HEK293 (cell line): Measurements from ENCODE around the gene SUPV3L1.

Source experiments
- CTCF ChIA-PET: fragments of 350-600 bp; formaldehyde crosslinking; extraction: SDS; loops from one replicate; lab custom pipeline; 2021; ENCODE audit warnings: antibody characterized with exemption; lab: Yijun Ruan, JAX
- POLR2A ChIA-PET: fragments of 300-600 bp; formaldehyde crosslinking; extraction: SDS; loops from one replicate; lab custom pipeline; 2020; ENCODE audit warnings: antibody characterized with exemption, inconsistent platforms; lab: Yijun Ruan, JAX
- H3K27ac ChIP-seq: fragments of 200-500 bp; sonication (Bioruptor generic); 2 replicates; pipeline ENCODE4 v1.5.1; 2014; ENCODE audit warnings: low read depth, low read length, control low read depth, inconsistent platforms; ENCODE audit errors: extremely low read depth
- H3K36me3 ChIP-seq, 2 experiments: fragments of 200-500 bp in 1 of 2; sonication (Bioruptor generic) in 1 of 2; 1 replicate in 1 of 2; 2 replicates in 1 of 2; pipeline ENCODE4 v1.5.1; 2014 to 2017; ENCODE audit warnings: inconsistent platforms in 2 of 2, low read length in 2 of 2; ENCODE audit not compliant: control insufficient read depth in 2 of 2, insufficient read depth in 1 of 2
- H3K4me1 ChIP-seq: fragments of 200-500 bp; sonication (Bioruptor generic); 2 replicates; pipeline ENCODE4 v1.5.1; 2014; ENCODE audit warnings: mild to moderate bottlenecking, low read length, inconsistent platforms; ENCODE audit not compliant: control insufficient read depth, insufficient read depth
- H3K4me3 ChIP-seq: 2 replicates; pipeline ENCODE4 v1.5.1; 2011; ENCODE audit warnings: low read depth, mild to moderate bottlenecking, control low read depth, low read length, moderate library complexity
- H3K9me3 ChIP-seq: fragments of 200-500 bp; sonication (Bioruptor generic); 2 replicates; pipeline ENCODE4 v1.5.1; 2014; ENCODE audit warnings: low read depth, low read length, inconsistent platforms; ENCODE audit not compliant: control insufficient read depth, insufficient read depth
- KLF16 ChIP-seq: fragments of 450-650 bp; formaldehyde crosslinking; IDR thresholded peaks from 2 replicates; pipeline ENCODE4 v1.5.1; 2017; ENCODE audit warnings: missing biosample characterization, missing genetic modification characterization
- KLF17 ChIP-seq: fragments of 450-650 bp; formaldehyde crosslinking; IDR thresholded peaks from 2 replicates; pipeline ENCODE4 v1.5.1; 2016; ENCODE audit warnings: missing biosample characterization, missing genetic modification characterization
- SP7 ChIP-seq: fragments of 450-650 bp; formaldehyde crosslinking; IDR thresholded peaks from 2 replicates; pipeline ENCODE4 v1.5.1; 2016; ENCODE audit warnings: missing biosample characterization, missing genetic modification characterization
- ZFP37 ChIP-seq: fragments of 450-650 bp; formaldehyde crosslinking; IDR thresholded peaks from 2 replicates; pipeline ENCODE4 v1.5.1; 2016; ENCODE audit warnings: missing biosample characterization, missing genetic modification characterization
- ZNF133 ChIP-seq: fragments of 450-650 bp; formaldehyde crosslinking; IDR thresholded peaks from 2 replicates; pipeline ENCODE4 v1.5.1; 2016; ENCODE audit warnings: missing biosample characterization, missing genetic modification characterization
- ZNF221 ChIP-seq: fragments of 450-650 bp; formaldehyde crosslinking; IDR thresholded peaks from 2 replicates; pipeline ENCODE4 v1.5.1; 2017; ENCODE audit warnings: missing biosample characterization, missing genetic modification characterization, borderline replicate concordance
- ZNF335 ChIP-seq: fragments of 450-650 bp; formaldehyde crosslinking; conservative IDR thresholded peaks from 2 replicates; pipeline ENCODE4 v1.5.1; 2016; ENCODE audit warnings: missing biosample characterization, missing genetic modification characterization
- ZNF426 ChIP-seq: fragments of 450-650 bp; formaldehyde crosslinking; IDR thresholded peaks from 2 replicates; pipeline ENCODE4 v1.5.1; 2017; ENCODE audit warnings: missing biosample characterization, missing genetic modification characterization, mild to moderate bottlenecking, inconsistent platforms, moderate library complexity
- ZNF544 ChIP-seq: fragments of 450-650 bp; formaldehyde crosslinking; IDR thresholded peaks from 2 replicates; pipeline ENCODE4 v1.5.0; 2017; ENCODE audit warnings: missing biosample characterization, missing genetic modification characterization
- ZNF843 ChIP-seq: fragments of 450-650 bp; formaldehyde crosslinking; IDR thresholded peaks from 2 replicates; pipeline ENCODE4 v1.5.1; 2016; ENCODE audit warnings: missing biosample characterization, missing genetic modification characterization
- TF ChIP-seq, protein P1 (sequence below): fragments of 450-650 bp; formaldehyde crosslinking; IDR thresholded peaks from 2 replicates; pipeline ENCODE4 v1.5.1; 2016; ENCODE audit warnings: missing biosample characterization, missing genetic modification characterization
- TF ChIP-seq, protein P2 (sequence below): fragments of 450-650 bp; formaldehyde crosslinking; IDR thresholded peaks from 2 replicates; pipeline ENCODE4 v1.5.1; 2016; ENCODE audit warnings: missing biosample characterization, missing genetic modification characterization

Gene SUPV3L1

GRCh38 chr10:69217119-69217754 lies 37.2 kb downstream of the SUPV3L1 start (continued):
- TF ChIP-seq KLF16 (peak; percentile 55; the same call in 1 of the 2 replicates), ZNF843 (tag by site-specific recombination) (0 out of 2 replicates have a peak, but pooled peaks have one; percentile 32), KLF17 (tag by site-specific recombination) (peak; percentile 73; the same call in 1 of the 2 replicates), SP7 (peak; percentile 91), ZNF133 (no peak), ZNF544 (tag by site-specific recombination) (no peak), ZNF426 (tag by site-specific recombination) (no peak)
- TF ChIP-seq, protein P1, sequence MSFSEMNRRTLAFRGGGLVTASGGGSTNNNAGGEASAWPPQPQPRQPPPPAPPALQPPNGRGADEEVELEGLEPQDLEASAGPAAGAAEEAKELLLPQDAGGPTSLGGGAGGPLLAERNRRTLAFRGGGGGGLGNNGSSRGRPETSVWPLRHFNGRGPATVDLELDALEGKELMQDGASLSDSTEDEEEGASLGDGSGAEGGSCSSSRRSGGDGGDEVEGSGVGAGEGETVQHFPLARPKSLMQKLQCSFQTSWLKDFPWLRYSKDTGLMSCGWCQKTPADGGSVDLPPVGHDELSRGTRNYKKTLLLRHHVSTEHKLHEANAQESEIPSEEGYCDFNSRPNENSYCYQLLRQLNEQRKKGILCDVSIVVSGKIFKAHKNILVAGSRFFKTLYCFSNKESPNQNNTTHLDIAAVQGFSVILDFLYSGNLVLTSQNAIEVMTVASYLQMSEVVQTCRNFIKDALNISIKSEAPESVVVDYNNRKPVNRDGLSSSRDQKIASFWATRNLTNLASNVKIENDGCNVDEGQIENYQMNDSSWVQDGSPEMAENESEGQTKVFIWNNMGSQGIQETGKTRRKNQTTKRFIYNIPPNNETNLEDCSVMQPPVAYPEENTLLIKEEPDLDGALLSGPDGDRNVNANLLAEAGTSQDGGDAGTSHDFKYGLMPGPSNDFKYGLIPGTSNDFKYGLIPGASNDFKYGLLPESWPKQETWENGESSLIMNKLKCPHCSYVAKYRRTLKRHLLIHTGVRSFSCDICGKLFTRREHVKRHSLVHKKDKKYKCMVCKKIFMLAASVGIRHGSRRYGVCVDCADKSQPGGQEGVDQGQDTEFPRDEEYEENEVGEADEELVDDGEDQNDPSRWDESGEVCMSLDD (tag by site-specific recombination): no peak
- TF ChIP-seq, all 188 proteins: peak for 48

DNA sequence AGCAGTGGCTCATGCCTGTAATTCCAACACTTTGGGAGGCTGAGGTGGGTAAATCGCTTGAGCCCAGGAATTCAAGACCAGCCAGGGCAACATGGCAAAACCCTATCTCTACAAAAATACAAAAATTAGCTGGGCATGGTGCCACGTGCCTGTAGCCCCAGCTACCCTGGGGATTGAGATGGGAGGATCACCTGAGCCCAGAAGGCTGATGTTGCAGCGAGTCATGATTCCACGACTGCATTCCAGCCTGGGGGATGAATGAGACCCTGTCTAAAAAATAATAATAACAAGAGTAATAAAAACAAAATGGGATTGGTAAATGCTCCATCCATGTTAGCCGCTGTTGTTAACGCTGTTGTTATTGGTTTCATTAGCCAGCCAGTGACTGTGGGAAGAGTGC lies 38.8 kb downstream of the SUPV3L1 start:
- POLR2A ChIA-PET: no interaction called here
- H3K4me3 ChIP-seq: no peak overlapping the region
- H3K36me3 ChIP-seq: no peaks in the 10 kb centered on the region
- TF ChIP-seq ZNF221 (tag by site-specific recombination) (no peak), ZNF335 (tag by site-specific recombination) (0 out of 2 replicates have a peak, but pooled peaks have one; percentile 9)
- no peaks in the 10 kb centered on the region for H3K9me3 ChIP-seq
- H3K27ac ChIP-seq: no peak overlapping the region
- 0 out of 2 replicates have a peak, but pooled peaks cover 4% of the 10 kb centered on the region for H3K4me1 ChIP-seq
- CTCF ChIA-PET: no interaction called here

DNA sequence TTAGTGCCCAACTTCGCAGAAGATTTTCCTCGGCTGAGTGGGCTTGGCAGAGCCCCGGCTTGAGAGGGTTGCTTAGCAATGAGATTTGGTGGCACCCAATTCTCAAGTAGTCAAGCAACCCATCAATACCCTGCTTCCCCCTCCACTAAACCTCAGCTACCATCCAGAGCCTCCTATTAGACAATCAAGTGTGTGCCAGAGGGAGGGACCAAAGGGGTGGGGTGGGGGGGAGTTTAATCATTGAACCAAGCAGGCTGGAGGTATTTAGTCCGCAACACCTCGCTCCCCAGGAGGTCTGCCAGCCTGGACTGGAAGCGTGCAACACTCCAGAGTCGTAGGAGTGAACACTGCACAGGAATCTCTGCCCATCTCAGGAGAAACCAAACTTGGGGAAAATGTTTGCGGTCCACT lies 40.0 kb downstream of the SUPV3L1 start, which contains the start of gene HKDC1:
Gene HKDC1 (plus strand): TSS at position 292 of the 411 bp plus-strand sequence. CDS start 104 bp downstream, at position 396.
- ChIA-PET CTCF (interaction anchor here (0.6 to 1.3 kb wide), 3 partner anchors 14 to 188 kb away, joined by 3 to 4 read pairs (median 3); no protein-coding TSS in a partner anchor), POLR2A (no interaction called here)
- no peaks in the 10 kb centered on the region for H3K4me1 ChIP-seq
- H3K36me3 ChIP-seq: no peaks in the 10 kb centered on the region
- no peak for TF ChIP-seq ZFP37 (tag by site-specific recombination)
- TF ChIP-seq, protein P2, sequence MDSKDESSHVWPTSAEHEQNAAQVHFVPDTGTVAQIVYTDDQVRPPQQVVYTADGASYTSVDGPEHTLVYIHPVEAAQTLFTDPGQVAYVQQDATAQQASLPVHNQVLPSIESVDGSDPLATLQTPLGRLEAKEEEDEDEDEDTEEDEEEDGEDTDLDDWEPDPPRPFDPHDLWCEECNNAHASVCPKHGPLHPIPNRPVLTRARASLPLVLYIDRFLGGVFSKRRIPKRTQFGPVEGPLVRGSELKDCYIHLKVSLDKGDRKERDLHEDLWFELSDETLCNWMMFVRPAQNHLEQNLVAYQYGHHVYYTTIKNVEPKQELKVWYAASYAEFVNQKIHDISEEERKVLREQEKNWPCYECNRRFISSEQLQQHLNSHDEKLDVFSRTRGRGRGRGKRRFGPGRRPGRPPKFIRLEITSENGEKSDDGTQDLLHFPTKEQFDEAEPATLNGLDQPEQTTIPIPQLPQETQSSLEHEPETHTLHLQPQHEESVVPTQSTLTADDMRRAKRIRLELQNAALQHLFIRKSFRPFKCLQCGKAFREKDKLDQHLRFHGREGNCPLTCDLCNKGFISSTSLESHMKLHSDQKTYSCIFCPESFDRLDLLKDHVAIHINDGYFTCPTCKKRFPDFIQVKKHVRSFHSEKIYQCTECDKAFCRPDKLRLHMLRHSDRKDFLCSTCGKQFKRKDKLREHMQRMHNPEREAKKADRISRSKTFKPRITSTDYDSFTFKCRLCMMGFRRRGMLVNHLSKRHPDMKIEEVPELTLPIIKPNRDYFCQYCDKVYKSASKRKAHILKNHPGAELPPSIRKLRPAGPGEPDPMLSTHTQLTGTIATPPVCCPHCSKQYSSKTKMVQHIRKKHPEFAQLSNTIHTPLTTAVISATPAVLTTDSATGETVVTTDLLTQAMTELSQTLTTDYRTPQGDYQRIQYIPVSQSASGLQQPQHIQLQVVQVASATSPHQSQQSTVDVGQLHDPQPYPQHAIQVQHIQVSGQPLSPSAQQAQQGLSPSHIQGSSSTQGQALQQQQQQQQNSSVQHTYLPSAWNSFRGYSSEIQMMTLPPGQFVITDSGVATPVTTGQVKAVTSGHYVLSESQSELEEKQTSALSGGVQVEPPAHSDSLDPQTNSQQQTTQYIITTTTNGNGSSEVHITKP (tag by site-specific recombination): 0 out of 2 replicates have a peak, but pooled peaks have one; percentile 20
- H3K9me3 ChIP-seq: no peaks in the 10 kb centered on the region
- H3K27ac ChIP-seq: no peak within 1 kb of the TSS
- H3K4me3 ChIP-seq: no peak within 1 kb of the TSS
